Common myeloid progenitor, CD34-positive (primary cell): ENCODE measurements around the gene TFDP1.

ENCODE experiments used
- CTCF ChIA-PET: fragments of 350-600 bp; sonication (Branson Sonifier 250); formaldehyde crosslinking; loops from one replicate; lab custom pipeline; 2021; ENCODE audit warnings: antibody characterized with exemption; lab: Charles Lee
- POLR2A ChIA-PET: fragments of 350-600 bp; sonication (Branson Sonifier 250); formaldehyde crosslinking; loops from one replicate; lab custom pipeline; 2021; ENCODE audit warnings: antibody characterized with exemption; lab: Charles Lee
- DNase-seq, 3 donors: peaks; one replicate each; pipeline versions ENCODE4 v3.0.0 to v3.0.0-alpha.2; 2013
- H3K27ac ChIP-seq, 2 experiments: 1 replicate in 1 of 2; 2 replicates in 1 of 2; pipeline ENCODE4 v1.7.0; 2013; ENCODE audit warnings: inconsistent platforms in 2 of 2, low read length in 2 of 2, mild to moderate bottlenecking in 2 of 2, low read depth in 1 of 2, moderate library complexity in 1 of 2; ENCODE audit not compliant: severe bottlenecking in 2 of 2, insufficient read depth in 1 of 2, poor library complexity in 1 of 2
- H3K27me3 ChIP-seq, 5 experiments: replicated peaks in 2 of 5; 1 replicate in 3 of 5; 2 replicates in 2 of 5; pipeline versions ENCODE4 v1.6.1 to v1.7.0; 2013; ENCODE audit warnings: low read length in 4 of 5, mild to moderate bottlenecking in 2 of 5, moderate library complexity in 2 of 5, inconsistent platforms in 1 of 5; ENCODE audit not compliant: insufficient read depth in 5 of 5, control insufficient read depth in 4 of 5
- H3K36me3 ChIP-seq, 4 experiments: 1 replicate in 2 of 4; 2 replicates in 2 of 4; pipeline versions ENCODE4 v1.6.1 to v1.7.0; 2013; ENCODE audit warnings: low read length in 3 of 4, control low read depth in 1 of 4, mild to moderate bottlenecking in 1 of 4; ENCODE audit not compliant: control insufficient read depth in 4 of 4, insufficient read depth in 4 of 4
- H3K4me1 ChIP-seq, 4 experiments: 1 replicate in 3 of 4; 2 replicates in 1 of 4; pipeline versions ENCODE4 v1.6.1 to v1.7.1; 2013; ENCODE audit warnings: low read length in 3 of 4, mild to moderate bottlenecking in 3 of 4, control low read depth in 1 of 4, inconsistent platforms in 1 of 4, moderate library complexity in 1 of 4; ENCODE audit not compliant: control insufficient read depth in 4 of 4, insufficient read depth in 4 of 4; ENCODE audit errors: control extremely low read depth in 1 of 4
- H3K4me3 ChIP-seq, 7 experiments: 1 replicate in 4 of 7; 2 replicates in 3 of 7; pipeline versions ENCODE4 v1.5.1 to v1.7.0; 2013; ENCODE audit warnings: mild to moderate bottlenecking in 7 of 7, low read length in 6 of 7, moderate library complexity in 6 of 7, inconsistent platforms in 2 of 7, low read depth in 2 of 7, control low read depth in 1 of 7; ENCODE audit not compliant: insufficient read depth in 4 of 7, control insufficient read depth in 1 of 7; ENCODE audit errors: extremely low read depth in 1 of 7
- H3K9me3 ChIP-seq, 5 experiments: 1 replicate in 4 of 5; 2 replicates in 1 of 5; pipeline versions ENCODE4 v1.6.1 to v1.7.1; 2013; ENCODE audit warnings: low read length in 4 of 5, mild to moderate bottlenecking in 2 of 5, inconsistent platforms in 1 of 5, low read depth in 1 of 5, moderate library complexity in 1 of 5; ENCODE audit not compliant: control insufficient read depth in 4 of 5, insufficient read depth in 2 of 5; ENCODE audit errors: control extremely low read depth in 1 of 5
- WGBS: methylation state at CpG from one replicate; pipeline ENCODE4 v1.1.5; 2013; ENCODE audit not compliant: insufficient coverage; 5-methylcytosine and 5-hydroxymethylcytosine counted together

TFDP1 gene

GRCh38 chr13:113608967-113609533 lies 24.5 kb downstream of the TFDP1 start:
- Histone ChIP-seq H3K9me3 (no peaks in the 10 kb centered on the region), H3K27ac (no peak overlapping the region), H3K4me1 (peaks cover 0 to 18% (median 8%) of the 10 kb centered on the region in 4 experiments), H3K4me3 (no peak overlapping the region), H3K36me3 (peaks cover 0 to 90% (median 16%) of the 10 kb centered on the region in 4 experiments), H3K27me3 (no peaks in the 10 kb centered on the region)
- 97% methylated on average over 19 of the region's 22 CpGs for WGBS
- POLR2A ChIA-PET = no interaction called here
- DNase-seq = no peak
- CTCF ChIA-PET = interaction anchor here (0.6 kb wide), 1 partner anchor 328 kb away, joined by 4 read pairs; no protein-coding TSS in a partner anchor

GRCh38 chr13:113609616-113610015 lies 25.1 kb downstream of the TFDP1 start:
- Histone ChIP-seq H3K27me3 (no peaks in the 10 kb centered on the region), H3K36me3 (peaks cover 0 to 87% (median 16%) of the 10 kb centered on the region in 4 experiments), H3K4me3 (no peak overlapping the region), H3K27ac (no peak overlapping the region), H3K4me1 (peaks cover 0 to 18% (median 8%) of the 10 kb centered on the region in 4 experiments), H3K9me3 (no peaks in the 10 kb centered on the region)
- ChIA-PET POLR2A (no interaction called here), CTCF (no interaction called here)
- WGBS = 94% methylated on average over 13 of the region's 13 CpGs
- DNase-seq = no peak

- 96% methylated on average over 17 of the region's 19 CpGs for WGBS
- no peak for DNase-seq
- peaks cover 0 to 89% (median 18%) of the 10 kb centered on the region in 4 experiments for H3K36me3 ChIP-seq
- POLR2A ChIA-PET = no interaction called here
- no peak overlapping the region for H3K4me3 ChIP-seq
- no peaks in the 10 kb centered on the region for H3K9me3 ChIP-seq
- no peak overlapping the region for H3K27ac ChIP-seq
- H3K4me1 ChIP-seq = peaks cover 0 to 18% (median 8%) of the 10 kb centered on the region in 4 experiments
- H3K27me3 ChIP-seq = no peaks in the 10 kb centered on the region
- CTCF ChIA-PET = no interaction called here
These were observed 25.7 kb downstream of the TFDP1 start for GRCh38 chr13:113610266-113610665.

GRCh38 chr13:113611996-113612395 lies 27.4 kb downstream of the TFDP1 start:
- 100% methylated on average over 5 of the region's 5 CpGs for WGBS
- H3K27ac ChIP-seq = no peak overlapping the region
- ChIA-PET POLR2A (no interaction called here), CTCF (no interaction called here)
- no peaks in the 10 kb centered on the region for H3K9me3 ChIP-seq
- H3K4me3 ChIP-seq = no peak overlapping the region
- peaks cover 0 to 85% (median 17%) of the 10 kb centered on the region in 4 experiments for H3K36me3 ChIP-seq
- no peak for DNase-seq
- H3K4me1 ChIP-seq = peaks cover 0 to 12% (median 7%) of the 10 kb centered on the region in 4 experiments
- H3K27me3 ChIP-seq = no peaks in the 10 kb centered on the region

GRCh38 chr13:113612607-113613006 lies 28.1 kb downstream of the TFDP1 start:
- CTCF ChIA-PET = no interaction called here

GRCh38 chr13:113613789-113614379 lies 29.3 kb downstream of the TFDP1 start:
- Histone ChIP-seq H3K4me1 (peaks cover 0 to 18% (median 0%) of the 10 kb centered on the region in 4 experiments), H3K36me3 (peaks cover 0 to 78% (median 20%) of the 10 kb centered on the region in 4 experiments), H3K9me3 (no peaks in the 10 kb centered on the region), H3K4me3 (no peak overlapping the region), H3K27ac (no peak overlapping the region), H3K27me3 (no peaks in the 10 kb centered on the region)
- CTCF ChIA-PET = no interaction called here
- POLR2A ChIA-PET = no interaction called here
- 98% methylated on average over 16 of the region's 16 CpGs for WGBS
- DNase-seq = no peak

More at GRCh38 chr13:113612607-113613006, 28.1 kb downstream of the TFDP1 start:
- POLR2A ChIA-PET = no interaction called here
- Histone ChIP-seq H3K4me1 (peaks cover 0 to 18% (median 1%) of the 10 kb centered on the region in 4 experiments), H3K4me3 (no peak overlapping the region), H3K27me3 (no peaks in the 10 kb centered on the region), H3K27ac (no peak overlapping the region), H3K36me3 (peaks cover 0 to 82% (median 20%) of the 10 kb centered on the region in 4 experiments), H3K9me3 (no peaks in the 10 kb centered on the region)
- WGBS = 100% methylated on average over 6 of the region's 10 CpGs
- no peak for DNase-seq

GRCh38 chr13:113616281-113616906 lies 31.8 kb downstream of the TFDP1 start:
- no peaks in the 10 kb centered on the region for H3K9me3 ChIP-seq
- WGBS = 84% methylated on average over 16 of the region's 20 CpGs
- H3K4me3 ChIP-seq = no peak overlapping the region
- CTCF ChIA-PET = interaction anchor here (0.9 to 1.2 kb wide), 2 partner anchors 14 to 159 kb away, joined by 3 read pairs; no protein-coding TSS in a partner anchor
- POLR2A ChIA-PET = no interaction called here
- peaks cover 0 to 18% (median 0%) of the 10 kb centered on the region in 4 experiments for H3K4me1 ChIP-seq
- peak; percentile 19 to 58 (median 52) for DNase-seq
- peaks cover 0 to 64% (median 11%) of the 10 kb centered on the region in 4 experiments for H3K36me3 ChIP-seq
- H3K27me3 ChIP-seq = no peaks in the 10 kb centered on the region
- H3K27ac ChIP-seq = peak overlapping the region in 1 of 2 experiments; percentile 3
